HCT116 (cell line): ENCODE data around the gene LRRK2.

Experiments
- CEBPB ChIP-seq: IDR thresholded peaks from 2 replicates; pipeline ENCODE4 v1.6.1; 2012; ENCODE audit warnings: low read depth
- EGR1 ChIP-seq: IDR thresholded peaks from 2 replicates; pipeline ENCODE4 v1.6.1; 2012; ENCODE audit warnings: low read depth
- ELF1 ChIP-seq: IDR thresholded peaks from 2 replicates; pipeline ENCODE4 v1.6.1; 2012; ENCODE audit warnings: low read depth, borderline replicate concordance
- JUND ChIP-seq: IDR thresholded peaks from 2 replicates; pipeline ENCODE4 v1.6.1; 2012
- POLR2AphosphoS5 ChIP-seq: IDR thresholded peaks from 2 replicates; pipeline ENCODE4 v1.6.1; 2011; ENCODE audit warnings: mild to moderate bottlenecking, low read depth, low read length, moderate library complexity
- SRF ChIP-seq: IDR thresholded peaks from 2 replicates; pipeline ENCODE4 v1.6.1; 2012; ENCODE audit warnings: low read depth
- YY1 ChIP-seq: IDR thresholded peaks from 2 replicates; pipeline ENCODE4 v1.6.1; 2011; ENCODE audit warnings: low read length, low read depth, moderate library complexity, mild to moderate bottlenecking; ENCODE audit not compliant: insufficient replicate concordance; ENCODE audit errors: extremely low read depth
- ZNF274 ChIP-seq: fragments of 200-500 bp; sonication (Bioruptor generic); IDR thresholded peaks from 2 replicates; pipeline ENCODE4 v1.6.1; 2014; ENCODE audit warnings: mild to moderate bottlenecking, low read depth, low read length, inconsistent platforms
- TF ChIP-seq, protein P1 (sequence below), 3 experiments: fragments of 200-600 bp in 1 of 3; sonication (generic) in 1 of 3; IDR thresholded peaks in 2 of 3; conservative IDR thresholded peaks in 1 of 3; 2 replicates each; pipeline ENCODE4 v1.5.1; 2012 to 2017; ENCODE audit warnings: low read depth in 2 of 3, low read length in 2 of 3, antibody characterized with exemption in 1 of 3, borderline replicate concordance in 1 of 3, control low read depth in 1 of 3, mild to moderate bottlenecking in 1 of 3, mixed read lengths in 1 of 3, mixed run types in 1 of 3, moderate library complexity in 1 of 3; ENCODE audit not compliant: insufficient read depth in 1 of 3
- TF ChIP-seq, protein P2 (sequence below): IDR thresholded peaks from 2 replicates; pipeline ENCODE4 v1.6.1; 2011; ENCODE audit warnings: mild to moderate bottlenecking, low read length, moderate library complexity; ENCODE audit not compliant: insufficient replicate concordance; ENCODE audit errors: extremely low read depth
- TF ChIP-seq, protein P3 (sequence below): IDR thresholded peaks from 2 replicates; pipeline ENCODE4 v1.6.1; 2012; ENCODE audit warnings: low read depth

DNA sequence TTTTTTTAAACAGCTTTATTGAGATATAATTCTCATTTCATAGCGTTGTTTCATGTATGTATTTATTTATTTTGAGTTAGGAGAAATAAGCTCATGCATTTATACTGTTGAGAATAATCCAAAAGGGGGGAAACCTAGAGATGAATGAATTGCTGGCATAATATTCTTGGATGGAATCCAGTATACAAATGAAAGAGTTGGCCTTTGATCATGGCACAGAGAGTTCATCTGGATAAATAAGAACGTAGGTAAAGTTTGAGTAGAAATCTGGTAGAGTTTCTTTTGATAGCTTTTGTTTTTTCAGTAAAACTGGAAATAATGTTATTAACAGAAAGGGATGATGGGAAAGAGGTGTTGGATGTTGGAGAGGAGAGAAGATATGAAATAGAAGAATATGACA, 166.2 kb downstream of the LRRK2 start:
- TF ChIP-seq ZNF274 (no peak), ELF1 (no peak), POLR2AphosphoS5 (no peak), YY1 (no peak), EGR1 (no peak), SRF (no peak), CEBPB (no peak), JUND (no peak)
- TF ChIP-seq, protein P1, sequence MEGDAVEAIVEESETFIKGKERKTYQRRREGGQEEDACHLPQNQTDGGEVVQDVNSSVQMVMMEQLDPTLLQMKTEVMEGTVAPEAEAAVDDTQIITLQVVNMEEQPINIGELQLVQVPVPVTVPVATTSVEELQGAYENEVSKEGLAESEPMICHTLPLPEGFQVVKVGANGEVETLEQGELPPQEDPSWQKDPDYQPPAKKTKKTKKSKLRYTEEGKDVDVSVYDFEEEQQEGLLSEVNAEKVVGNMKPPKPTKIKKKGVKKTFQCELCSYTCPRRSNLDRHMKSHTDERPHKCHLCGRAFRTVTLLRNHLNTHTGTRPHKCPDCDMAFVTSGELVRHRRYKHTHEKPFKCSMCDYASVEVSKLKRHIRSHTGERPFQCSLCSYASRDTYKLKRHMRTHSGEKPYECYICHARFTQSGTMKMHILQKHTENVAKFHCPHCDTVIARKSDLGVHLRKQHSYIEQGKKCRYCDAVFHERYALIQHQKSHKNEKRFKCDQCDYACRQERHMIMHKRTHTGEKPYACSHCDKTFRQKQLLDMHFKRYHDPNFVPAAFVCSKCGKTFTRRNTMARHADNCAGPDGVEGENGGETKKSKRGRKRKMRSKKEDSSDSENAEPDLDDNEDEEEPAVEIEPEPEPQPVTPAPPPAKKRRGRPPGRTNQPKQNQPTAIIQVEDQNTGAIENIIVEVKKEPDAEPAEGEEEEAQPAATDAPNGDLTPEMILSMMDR (IDR thresholded peaks at IDR 0.05 in 2 of 3, conservative IDR thresholded peaks at IDR 0.05 in 1 of 3; ENCODE audit: borderline replicate concordance in 1 of 3, insufficient read depth in 1 of 3, low read depth in 2 of 3, low read length in 2 of 3): no peak
- TF ChIP-seq, protein P2, sequence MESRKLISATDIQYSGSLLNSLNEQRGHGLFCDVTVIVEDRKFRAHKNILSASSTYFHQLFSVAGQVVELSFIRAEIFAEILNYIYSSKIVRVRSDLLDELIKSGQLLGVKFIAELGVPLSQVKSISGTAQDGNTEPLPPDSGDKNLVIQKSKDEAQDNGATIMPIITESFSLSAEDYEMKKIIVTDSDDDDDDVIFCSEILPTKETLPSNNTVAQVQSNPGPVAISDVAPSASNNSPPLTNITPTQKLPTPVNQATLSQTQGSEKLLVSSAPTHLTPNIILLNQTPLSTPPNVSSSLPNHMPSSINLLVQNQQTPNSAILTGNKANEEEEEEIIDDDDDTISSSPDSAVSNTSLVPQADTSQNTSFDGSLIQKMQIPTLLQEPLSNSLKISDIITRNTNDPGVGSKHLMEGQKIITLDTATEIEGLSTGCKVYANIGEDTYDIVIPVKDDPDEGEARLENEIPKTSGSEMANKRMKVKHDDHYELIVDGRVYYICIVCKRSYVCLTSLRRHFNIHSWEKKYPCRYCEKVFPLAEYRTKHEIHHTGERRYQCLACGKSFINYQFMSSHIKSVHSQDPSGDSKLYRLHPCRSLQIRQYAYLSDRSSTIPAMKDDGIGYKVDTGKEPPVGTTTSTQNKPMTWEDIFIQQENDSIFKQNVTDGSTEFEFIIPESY: no peak
- TF ChIP-seq, protein P3, sequence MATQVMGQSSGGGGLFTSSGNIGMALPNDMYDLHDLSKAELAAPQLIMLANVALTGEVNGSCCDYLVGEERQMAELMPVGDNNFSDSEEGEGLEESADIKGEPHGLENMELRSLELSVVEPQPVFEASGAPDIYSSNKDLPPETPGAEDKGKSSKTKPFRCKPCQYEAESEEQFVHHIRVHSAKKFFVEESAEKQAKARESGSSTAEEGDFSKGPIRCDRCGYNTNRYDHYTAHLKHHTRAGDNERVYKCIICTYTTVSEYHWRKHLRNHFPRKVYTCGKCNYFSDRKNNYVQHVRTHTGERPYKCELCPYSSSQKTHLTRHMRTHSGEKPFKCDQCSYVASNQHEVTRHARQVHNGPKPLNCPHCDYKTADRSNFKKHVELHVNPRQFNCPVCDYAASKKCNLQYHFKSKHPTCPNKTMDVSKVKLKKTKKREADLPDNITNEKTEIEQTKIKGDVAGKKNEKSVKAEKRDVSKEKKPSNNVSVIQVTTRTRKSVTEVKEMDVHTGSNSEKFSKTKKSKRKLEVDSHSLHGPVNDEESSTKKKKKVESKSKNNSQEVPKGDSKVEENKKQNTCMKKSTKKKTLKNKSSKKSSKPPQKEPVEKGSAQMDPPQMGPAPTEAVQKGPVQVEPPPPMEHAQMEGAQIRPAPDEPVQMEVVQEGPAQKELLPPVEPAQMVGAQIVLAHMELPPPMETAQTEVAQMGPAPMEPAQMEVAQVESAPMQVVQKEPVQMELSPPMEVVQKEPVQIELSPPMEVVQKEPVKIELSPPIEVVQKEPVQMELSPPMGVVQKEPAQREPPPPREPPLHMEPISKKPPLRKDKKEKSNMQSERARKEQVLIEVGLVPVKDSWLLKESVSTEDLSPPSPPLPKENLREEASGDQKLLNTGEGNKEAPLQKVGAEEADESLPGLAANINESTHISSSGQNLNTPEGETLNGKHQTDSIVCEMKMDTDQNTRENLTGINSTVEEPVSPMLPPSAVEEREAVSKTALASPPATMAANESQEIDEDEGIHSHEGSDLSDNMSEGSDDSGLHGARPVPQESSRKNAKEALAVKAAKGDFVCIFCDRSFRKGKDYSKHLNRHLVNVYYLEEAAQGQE: no peak
